Stimulated activated CD4-positive, alpha-beta T cell treated with anti-CD3 and anti-CD28 coated beads, Interleukin-2, amount 100 ng/mL, for 4 hours (primary cell): ENCODE results near the gene SP1.
"Not testable (repeated sequence)": the region's sequence is repeated elsewhere in the genome, so short reads cannot be mapped to it uniquely, and the experiment has no call there.

Experiments
- DNase-seq: peaks from one replicate; pipeline ENCODE4 v3.0.0-alpha.2; 2020; ENCODE audit warnings: low read depth

Gene SP1

GRCh38 chr12:53380104-53380793 is at the start of gene SP1:
Gene SP1, plus strand, starts transcription at chr12:53380176. Its CDS starts 116 bp downstream, at chr12:53380292.
- peak; percentile 80 for DNase-seq

GRCh38 chr12:53330671-53331070 is 49.3 kb upstream of the SP1 start:
- no peak for DNase-seq

GRCh38 chr12:53332339-53332738 is 47.6 kb upstream of the SP1 start:
- not testable (repeated sequence) for DNase-seq

- DNase-seq: no peak
Observed at GRCh38 chr12:53332744-53333143, 47.2 kb upstream of the SP1 start.

- no peak for DNase-seq
Observed at GRCh38 chr12:53333289-53333688, 46.7 kb upstream of the SP1 start.

GRCh38 chr12:53333845-53334244 is 46.1 kb upstream of the SP1 start:
- DNase-seq: no peak

GRCh38 chr12:53334822-53335221 is 45.2 kb upstream of the SP1 start:
- DNase-seq: no peak

- no peak for DNase-seq
Observed at GRCh38 chr12:53336181-53336681, 43.7 kb upstream of the SP1 start, which contains the start of gene SP7. Gene SP7, minus strand, starts transcription at chr12:53336354. Its CDS starts 708 bp downstream, at chr12:53335646.

- DNase-seq: no peak
Observed at GRCh38 chr12:53338017-53338416, 42.0 kb upstream of the SP1 start.

- DNase-seq: no peak
Observed at GRCh38 chr12:53338916-53339315, 41.1 kb upstream of the SP1 start.

GRCh38 chr12:53340398-53340797 is 39.6 kb upstream of the SP1 start:
- no peak for DNase-seq

GRCh38 chr12:53343449-53343848 is 36.5 kb upstream of the SP1 start:
- DNase-seq: no peak

- DNase-seq: no peak
Observed at GRCh38 chr12:53343969-53344368, 36.0 kb upstream of the SP1 start.

GRCh38 chr12:53344487-53344823 is 35.5 kb upstream of the SP1 start:
- no peak for DNase-seq

GRCh38 chr12:53344824-53345485 is 35.0 kb upstream of the SP1 start:
- DNase-seq: peak; percentile 52

- DNase-seq: no peak
Observed at GRCh38 chr12:53345486-53346188, 34.3 kb upstream of the SP1 start.

GRCh38 chr12:53346491-53346890 is 33.5 kb upstream of the SP1 start:
- no peak for DNase-seq

- no peak for DNase-seq
Observed at GRCh38 chr12:53347905-53348304, 32.1 kb upstream of the SP1 start.

GRCh38 chr12:53352331-53353256 is 27.4 kb upstream of the SP1 start:
- peak; percentile 73 for DNase-seq

- no peak for DNase-seq
Observed at GRCh38 chr12:53353257-53353655, 26.7 kb upstream of the SP1 start.

GRCh38 chr12:53355121-53355520 is 24.9 kb upstream of the SP1 start:
- DNase-seq: no peak
